Activated CD4-positive, alpha-beta T cell treated with anti-CD3 and anti-CD28 coated beads, Interleukin-2, Interleukin-4, amounts not matched to agents 100 ng/mL and 50 ng/mL, durations not matched to agents 16 hours and 8 hours (primary cell): ENCODE measurements around the gene FAM24B.

ENCODE experiments used
- DNase-seq: peaks from one replicate; pipeline ENCODE4 v3.0.0-alpha.2; 2020; ENCODE audit warnings: low spot score

FAM24B gene

DNA sequence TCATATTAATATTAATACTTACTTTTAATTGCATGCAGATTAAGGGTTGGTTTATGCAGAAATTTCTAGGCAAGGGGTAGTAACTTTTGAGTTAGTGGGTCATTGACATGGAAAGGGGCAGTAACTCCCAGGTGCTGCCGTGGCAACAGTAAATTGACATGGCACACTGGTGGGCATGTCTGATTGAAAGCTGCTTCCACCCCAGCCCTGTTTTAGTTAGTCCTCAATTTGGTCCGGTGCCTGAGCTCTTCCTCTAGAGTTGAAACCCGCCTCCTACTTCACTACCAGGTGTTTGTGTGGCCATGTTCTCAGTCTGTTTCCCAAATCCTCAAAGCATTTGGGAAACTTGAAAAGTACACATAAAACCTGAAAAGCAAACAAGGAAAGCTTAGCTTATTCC is 52.1 kb downstream of the FAM24B start:
- no peak for DNase-seq

DNA sequence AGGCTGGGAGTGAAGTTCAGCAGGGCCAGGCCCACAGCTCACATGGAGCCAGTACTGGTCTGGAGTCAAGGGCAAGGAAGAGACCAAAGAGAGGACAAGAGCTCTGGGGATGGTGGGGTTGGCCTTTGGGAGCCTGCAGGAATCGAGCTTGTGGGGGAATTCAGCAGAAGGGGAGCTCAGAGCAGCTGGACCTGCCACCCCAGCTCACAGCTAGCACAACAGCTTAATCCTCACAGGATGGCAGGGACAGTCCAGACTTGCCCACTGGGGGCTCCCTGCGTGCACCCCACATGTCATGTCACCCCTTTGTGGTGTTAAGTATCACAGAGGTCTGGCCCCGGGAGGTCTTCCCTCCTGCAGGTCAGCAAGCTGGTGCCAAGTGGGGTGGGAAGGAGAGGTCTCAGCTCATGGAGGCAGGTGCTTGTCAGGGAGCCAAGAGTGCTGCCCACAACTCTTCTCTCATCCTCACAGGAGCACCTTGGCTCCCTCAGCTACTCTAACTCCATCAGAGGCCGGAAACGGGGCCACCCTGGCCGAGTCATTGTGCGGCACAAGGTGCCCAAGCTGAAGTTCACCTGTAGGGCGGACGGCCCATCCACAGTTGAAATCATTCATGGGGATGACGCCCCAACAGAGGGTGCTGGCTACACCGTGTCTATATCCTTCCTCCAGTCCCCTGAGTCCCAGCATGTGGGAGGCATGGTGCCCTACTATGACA is 56.2 kb downstream of the FAM24B start:
- no peak for DNase-seq

DNA sequence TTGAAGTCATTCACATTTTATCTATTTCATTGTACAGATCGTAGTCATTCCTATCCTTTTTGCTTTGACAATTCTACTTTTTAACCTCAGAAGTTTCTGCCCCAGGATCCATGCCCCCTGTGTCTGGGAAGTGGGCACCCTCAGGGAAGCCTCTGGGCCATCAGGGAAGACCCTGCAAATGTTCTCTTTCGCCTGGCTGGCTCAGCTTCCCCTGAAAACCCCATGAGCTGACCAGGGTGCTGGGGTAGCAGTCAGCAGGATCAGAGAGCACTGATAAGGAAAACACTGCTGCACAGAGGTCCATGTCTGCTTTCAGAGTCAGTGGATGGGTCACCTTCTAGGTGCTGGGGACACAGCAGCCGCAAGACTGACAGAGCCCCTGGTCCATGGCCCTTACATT is 57.6 kb downstream of the FAM24B start:
- no peak for DNase-seq

DNA sequence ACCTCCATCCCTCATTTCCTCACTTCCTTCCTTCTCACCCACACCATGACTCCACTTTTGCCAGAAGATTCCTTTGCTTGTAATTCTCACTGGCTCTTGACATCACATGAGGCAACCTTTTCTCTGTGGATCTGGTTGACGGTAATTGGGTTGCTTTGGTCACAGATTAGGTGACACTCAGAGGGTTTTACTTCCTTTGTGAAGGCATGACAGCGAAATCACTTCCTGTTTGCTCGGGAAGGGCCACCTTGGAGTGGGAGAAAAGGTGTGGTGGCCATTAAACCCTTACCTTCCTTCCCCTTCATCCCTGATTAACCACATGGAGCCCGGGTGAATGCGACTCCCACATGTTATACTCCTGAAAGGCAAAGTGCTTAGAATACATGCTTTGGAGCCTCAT is 63.9 kb downstream of the FAM24B start:
- no peak for DNase-seq

DNA sequence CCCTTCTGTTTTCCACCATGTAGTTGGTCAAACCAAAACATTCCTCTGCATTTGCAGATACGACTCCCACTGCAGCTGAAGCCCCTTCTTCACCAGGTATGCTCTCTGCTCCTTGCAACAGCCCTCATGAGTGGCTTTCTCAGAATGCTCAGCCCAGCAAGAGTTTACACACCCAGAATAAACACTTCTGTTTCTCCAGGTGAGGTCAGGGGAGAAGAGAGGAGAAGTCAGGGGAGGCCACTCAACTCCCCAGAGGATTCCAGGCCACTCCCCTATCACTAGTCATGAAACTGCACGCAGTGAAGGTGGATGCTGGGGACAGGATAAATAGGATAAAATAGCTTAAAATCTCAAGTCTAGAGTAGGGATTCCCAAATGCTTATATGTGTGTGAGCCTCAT is 64.9 kb downstream of the FAM24B start:
- DNase-seq: no peak

DNA sequence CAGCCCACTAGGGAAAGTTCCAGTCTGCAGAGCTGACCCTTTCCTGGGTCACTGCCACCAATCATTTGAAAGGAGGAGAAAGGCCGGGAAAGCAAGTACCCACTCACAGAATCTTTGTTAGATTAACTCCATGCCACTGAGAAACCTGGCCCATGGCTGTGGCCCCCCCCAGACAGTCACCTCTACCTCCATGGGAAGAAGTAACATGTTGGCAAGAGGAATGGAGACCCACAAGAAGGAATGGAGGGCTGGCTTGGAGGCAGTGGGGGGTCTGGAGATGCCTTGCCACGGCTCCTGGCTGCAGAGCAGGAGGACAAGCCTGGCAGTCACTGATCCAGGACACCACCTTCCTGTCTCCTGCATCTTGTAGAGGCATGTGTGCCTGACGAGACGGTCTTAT is 66.6 kb downstream of the FAM24B start:
- DNase-seq: no peak

DNA sequence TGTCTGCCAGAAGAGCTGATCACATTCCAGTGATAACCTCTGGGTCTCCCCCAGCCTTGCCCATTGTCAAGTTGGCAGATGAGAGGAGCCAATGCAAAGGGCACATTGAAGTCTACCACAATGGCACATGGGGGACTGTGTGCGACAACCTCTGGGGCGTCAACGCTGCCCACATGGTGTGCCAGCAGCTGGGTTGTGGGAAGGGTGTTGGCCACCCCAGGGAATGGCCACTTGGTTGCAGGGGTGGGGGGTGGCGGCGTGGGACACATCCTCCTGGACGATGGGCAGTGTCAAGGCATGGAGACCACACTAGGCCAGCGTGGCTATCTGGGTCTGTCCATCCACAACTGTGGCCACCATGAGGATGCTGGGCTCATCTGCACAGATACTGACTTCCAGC is 77.1 kb downstream of the FAM24B start:
- DNase-seq: no peak
